ENCODE data around the gene CMTM8.

CMTM8 gene

GRCh38 chr3:32288819-32289218 is 50.3 kb downstream of the CMTM8 start:
- H3K4me3 ChIP-seq (ENCODE audit: insufficient read depth, low read depth, low read length, poor library complexity, severe bottlenecking), result no peak overlapping the region
- peaks cover 6% of the 10 kb centered on the region for H3K4me1 ChIP-seq (ENCODE audit: control insufficient read depth, insufficient read depth, low read length, poor library complexity, severe bottlenecking)
- no peaks in the 10 kb centered on the region for H3K9me3 ChIP-seq (ENCODE audit: control insufficient read depth, low read length)
- H3K36me3 ChIP-seq (ENCODE audit: control insufficient read depth, insufficient read depth, low read length), result no peaks in the 10 kb centered on the region
- H3K27ac ChIP-seq (ENCODE audit: insufficient read depth, low read length, poor library complexity, severe bottlenecking), result peak overlapping the region; percentile 17
- H3K27me3 ChIP-seq (replicated peaks; ENCODE audit: control insufficient read depth, insufficient read depth, low read length, poor library complexity, severe bottlenecking), result no peaks in the 10 kb centered on the region
- no peak for DNase-seq

GRCh38 chr3:32290619-32291018 is 52.1 kb downstream of the CMTM8 start:
- DNase-seq, result no peak
- H3K4me3 ChIP-seq (ENCODE audit: insufficient read depth, low read depth, low read length, poor library complexity, severe bottlenecking), result no peak overlapping the region
- no peaks in the 10 kb centered on the region for H3K27me3 ChIP-seq (replicated peaks; ENCODE audit: control insufficient read depth, insufficient read depth, low read length, poor library complexity, severe bottlenecking)
- H3K36me3 ChIP-seq (ENCODE audit: control insufficient read depth, insufficient read depth, low read length), result no peaks in the 10 kb centered on the region
- H3K4me1 ChIP-seq (ENCODE audit: control insufficient read depth, insufficient read depth, low read length, poor library complexity, severe bottlenecking), result peaks cover 8% of the 10 kb centered on the region
- no peak overlapping the region for H3K27ac ChIP-seq (ENCODE audit: insufficient read depth, low read length, poor library complexity, severe bottlenecking)
- H3K9me3 ChIP-seq (ENCODE audit: control insufficient read depth, low read length), result no peaks in the 10 kb centered on the region

GRCh38 chr3:32292085-32292796 is 53.8 kb downstream of the CMTM8 start:
- Histone ChIP-seq H3K9me3 (ENCODE audit: control insufficient read depth, low read length) (no peaks in the 10 kb centered on the region), H3K36me3 (ENCODE audit: control insufficient read depth, insufficient read depth, low read length) (no peaks in the 10 kb centered on the region)

GRCh38 chr3:32293903-32294302 is 55.4 kb downstream of the CMTM8 start:
- no peaks in the 10 kb centered on the region for H3K36me3 ChIP-seq (ENCODE audit: control insufficient read depth, insufficient read depth, low read length)
- no peak for DNase-seq
- H3K4me3 ChIP-seq (ENCODE audit: insufficient read depth, low read depth, low read length, poor library complexity, severe bottlenecking), result no peak overlapping the region
- H3K27me3 ChIP-seq (replicated peaks; ENCODE audit: control insufficient read depth, insufficient read depth, low read length, poor library complexity, severe bottlenecking), result no peaks in the 10 kb centered on the region
- H3K9me3 ChIP-seq (ENCODE audit: control insufficient read depth, low read length), result no peaks in the 10 kb centered on the region
- H3K4me1 ChIP-seq (ENCODE audit: control insufficient read depth, insufficient read depth, low read length, poor library complexity, severe bottlenecking), result peaks cover 25% of the 10 kb centered on the region
- no peak overlapping the region for H3K27ac ChIP-seq (ENCODE audit: insufficient read depth, low read length, poor library complexity, severe bottlenecking)

More at GRCh38 chr3:32292085-32292796, 53.8 kb downstream of the CMTM8 start:
- Histone ChIP-seq H3K4me1 (ENCODE audit: control insufficient read depth, insufficient read depth, low read length, poor library complexity, severe bottlenecking) (peaks cover 20% of the 10 kb centered on the region), H3K27me3 (replicated peaks; ENCODE audit: control insufficient read depth, insufficient read depth, low read length, poor library complexity, severe bottlenecking) (no peaks in the 10 kb centered on the region), H3K4me3 (ENCODE audit: insufficient read depth, low read depth, low read length, poor library complexity, severe bottlenecking) (no peak overlapping the region), H3K27ac (ENCODE audit: insufficient read depth, low read length, poor library complexity, severe bottlenecking) (no peak overlapping the region)
- no peak for DNase-seq

DNA sequence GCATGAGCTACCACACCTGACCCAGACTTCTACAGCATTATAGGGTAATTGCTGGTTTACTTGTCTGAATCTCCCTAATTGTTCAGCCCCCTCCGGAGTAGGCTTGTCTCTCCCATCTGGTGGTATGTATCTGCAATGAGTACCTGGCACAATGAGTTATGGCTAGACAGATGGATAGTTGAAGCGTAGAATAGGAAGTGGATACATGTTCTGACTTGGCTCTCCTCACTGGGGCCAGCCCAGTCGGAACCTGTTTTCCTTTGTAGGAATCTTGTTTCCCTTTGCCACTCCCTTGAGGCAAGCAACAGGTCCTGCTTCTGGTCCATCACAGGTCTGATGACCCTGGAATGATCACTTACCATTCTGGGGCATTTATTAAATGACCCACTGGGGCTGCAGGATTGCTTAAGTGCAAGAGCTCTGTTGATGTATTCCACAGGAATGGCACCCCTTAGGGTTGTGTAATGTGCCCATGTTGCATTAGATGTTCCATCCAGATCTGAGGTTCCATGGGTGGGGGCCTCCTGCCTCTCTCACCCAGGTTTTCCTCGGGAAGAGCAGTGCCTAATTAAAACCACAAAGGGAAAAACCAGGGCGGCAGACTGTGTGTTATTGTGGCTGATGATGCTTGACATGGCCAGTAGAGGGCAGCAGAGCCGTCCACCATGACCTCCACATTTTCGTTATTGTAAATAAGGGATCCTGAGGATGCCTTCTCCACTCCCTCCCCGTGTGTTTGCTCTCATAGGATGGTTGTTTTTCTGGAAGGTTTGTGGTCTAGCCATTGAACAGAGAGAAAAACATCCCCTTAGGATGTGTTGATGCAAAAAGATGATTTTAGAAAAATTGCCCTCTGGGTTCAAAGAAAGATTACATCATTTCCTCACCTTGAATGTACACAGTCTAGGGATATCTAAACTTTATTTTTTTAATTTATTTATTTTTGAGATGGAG is 58.0 kb downstream of the CMTM8 start:
- no peaks in the 10 kb centered on the region for H3K27me3 ChIP-seq (replicated peaks; ENCODE audit: control insufficient read depth, insufficient read depth, low read length, poor library complexity, severe bottlenecking)
- peak; percentile 16 to 51 (median 46) for DNase-seq
- H3K36me3 ChIP-seq (ENCODE audit: control insufficient read depth, insufficient read depth, low read length), result no peaks in the 10 kb centered on the region
- peak overlapping the region; percentile 33 for H3K4me3 ChIP-seq (ENCODE audit: insufficient read depth, low read depth, low read length, poor library complexity, severe bottlenecking)
- H3K4me1 ChIP-seq (ENCODE audit: control insufficient read depth, insufficient read depth, low read length, poor library complexity, severe bottlenecking), result peaks cover 28% of the 10 kb centered on the region
- H3K27ac ChIP-seq (ENCODE audit: insufficient read depth, low read length, poor library complexity, severe bottlenecking), result peak overlapping the region; percentile 73
- H3K9me3 ChIP-seq (ENCODE audit: control insufficient read depth, low read length), result no peaks in the 10 kb centered on the region

- peak; percentile 25 to 66 (median 41) for DNase-seq
- Histone ChIP-seq H3K36me3 (ENCODE audit: control insufficient read depth, insufficient read depth, low read length) (no peaks in the 10 kb centered on the region), H3K4me3 (ENCODE audit: insufficient read depth, low read depth, low read length, poor library complexity, severe bottlenecking) (no peak overlapping the region), H3K9me3 (ENCODE audit: control insufficient read depth, low read length) (no peaks in the 10 kb centered on the region), H3K4me1 (ENCODE audit: control insufficient read depth, insufficient read depth, low read length, poor library complexity, severe bottlenecking) (peaks cover 36% of the 10 kb centered on the region), H3K27ac (ENCODE audit: insufficient read depth, low read length, poor library complexity, severe bottlenecking) (peak overlapping the region; percentile 73), H3K27me3 (replicated peaks; ENCODE audit: control insufficient read depth, insufficient read depth, low read length, poor library complexity, severe bottlenecking) (no peaks in the 10 kb centered on the region)
Observed at GRCh38 chr3:32297366-32297765, 58.9 kb downstream of the CMTM8 start.

GRCh38 chr3:32301426-32301825 is 62.9 kb downstream of the CMTM8 start:
- peaks cover 44% of the 10 kb centered on the region for H3K4me1 ChIP-seq (ENCODE audit: control insufficient read depth, insufficient read depth, low read length, poor library complexity, severe bottlenecking)
- peak overlapping the region; percentile 11 for H3K27ac ChIP-seq (ENCODE audit: insufficient read depth, low read length, poor library complexity, severe bottlenecking)

DNA sequence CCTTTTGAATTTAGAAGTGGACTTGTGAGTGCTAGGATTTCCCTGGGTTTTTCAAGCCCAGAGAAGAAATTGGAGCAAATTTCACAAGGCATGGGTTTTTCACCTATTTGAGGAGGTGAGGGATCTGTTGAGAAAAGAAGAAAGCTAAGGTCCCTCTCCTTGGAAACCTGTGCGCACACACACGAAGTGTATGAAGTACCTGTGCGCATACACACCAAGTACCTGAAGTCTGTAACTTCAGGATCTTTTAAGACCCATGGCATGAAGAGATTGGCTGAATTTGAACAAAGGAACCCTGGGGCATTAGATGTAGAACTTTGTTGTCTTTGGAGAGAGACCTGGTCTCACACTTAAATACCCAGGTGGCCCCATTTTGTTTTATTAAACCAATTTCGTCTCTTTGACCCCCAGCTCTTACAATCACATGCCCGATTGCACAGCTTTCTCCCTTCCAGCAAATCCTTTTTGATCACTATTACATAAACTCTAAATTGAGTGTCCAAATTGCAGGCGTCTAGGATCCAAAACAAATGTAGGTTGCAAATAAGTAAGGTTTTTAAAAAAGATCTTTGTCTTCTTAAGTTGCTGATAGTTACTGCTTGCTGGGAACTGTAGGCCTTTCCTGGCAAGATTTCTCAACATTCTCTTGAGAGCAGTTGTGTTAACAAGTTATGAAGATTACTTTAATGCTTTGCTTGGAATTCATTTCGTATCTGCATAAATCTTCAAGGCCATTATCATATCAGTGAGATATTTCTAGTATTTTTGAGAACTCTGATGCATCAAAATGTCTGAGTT is 64.3 kb downstream of the CMTM8 start:
- H3K4me3 ChIP-seq (ENCODE audit: insufficient read depth, low read depth, low read length, poor library complexity, severe bottlenecking), result peak overlapping the region; percentile 5
- H3K9me3 ChIP-seq (ENCODE audit: control insufficient read depth, low read length), result no peaks in the 10 kb centered on the region
- peak overlapping the region; percentile 66 for H3K27ac ChIP-seq (ENCODE audit: insufficient read depth, low read length, poor library complexity, severe bottlenecking)
- no peaks in the 10 kb centered on the region for H3K36me3 ChIP-seq (ENCODE audit: control insufficient read depth, insufficient read depth, low read length)
- H3K27me3 ChIP-seq (replicated peaks; ENCODE audit: control insufficient read depth, insufficient read depth, low read length, poor library complexity, severe bottlenecking), result no peaks in the 10 kb centered on the region
- H3K4me1 ChIP-seq (ENCODE audit: control insufficient read depth, insufficient read depth, low read length, poor library complexity, severe bottlenecking), result peaks cover 37% of the 10 kb centered on the region
- no peak for DNase-seq

More at GRCh38 chr3:32301426-32301825, 62.9 kb downstream of the CMTM8 start:
- Histone ChIP-seq H3K9me3 (ENCODE audit: control insufficient read depth, low read length) (no peaks in the 10 kb centered on the region), H3K36me3 (ENCODE audit: control insufficient read depth, insufficient read depth, low read length) (no peaks in the 10 kb centered on the region), H3K27me3 (replicated peaks; ENCODE audit: control insufficient read depth, insufficient read depth, low read length, poor library complexity, severe bottlenecking) (no peaks in the 10 kb centered on the region), H3K4me3 (ENCODE audit: insufficient read depth, low read depth, low read length, poor library complexity, severe bottlenecking) (no peak overlapping the region)
- no peak for DNase-seq

DNA sequence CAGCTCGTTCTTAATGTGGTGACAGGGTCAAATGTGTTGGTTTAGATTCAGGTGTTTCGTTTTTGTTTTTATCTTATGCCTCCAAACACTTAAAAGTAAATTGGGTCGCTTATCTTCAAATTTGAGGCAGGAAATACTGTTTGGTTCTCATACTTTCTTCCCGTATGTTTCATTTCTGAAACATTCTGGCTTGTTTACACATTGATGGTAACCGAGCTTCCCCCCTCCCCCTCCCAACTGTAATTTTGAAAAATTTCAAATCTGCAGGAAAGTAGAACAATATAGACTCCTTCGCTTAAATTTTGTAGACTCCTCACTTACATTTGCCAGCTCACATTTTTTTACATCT is 64.9 kb downstream of the CMTM8 start:
- H3K9me3 ChIP-seq (ENCODE audit: control insufficient read depth, low read length), result no peaks in the 10 kb centered on the region
- DNase-seq, result no peak
- no peaks in the 10 kb centered on the region for H3K27me3 ChIP-seq (replicated peaks; ENCODE audit: control insufficient read depth, insufficient read depth, low read length, poor library complexity, severe bottlenecking)
- no peaks in the 10 kb centered on the region for H3K36me3 ChIP-seq (ENCODE audit: control insufficient read depth, insufficient read depth, low read length)
- peak overlapping the region; percentile 66 for H3K27ac ChIP-seq (ENCODE audit: insufficient read depth, low read length, poor library complexity, severe bottlenecking)
- peak overlapping the region; percentile 5 for H3K4me3 ChIP-seq (ENCODE audit: insufficient read depth, low read depth, low read length, poor library complexity, severe bottlenecking)
- peaks cover 34% of the 10 kb centered on the region for H3K4me1 ChIP-seq (ENCODE audit: control insufficient read depth, insufficient read depth, low read length, poor library complexity, severe bottlenecking)

Data from effector memory CD4-positive, alpha-beta T cell (primary cell).